Caco-2 (cell line): ENCODE results near the gene CROCC2. TPM values are rescaled to one million over a fixed set of nuclear protein-coding genes. Genes with fewer than 3 reads are reported as not detected.

Source experiments
- BruUV-seq: library from RNA; stranded (reverse); fragments of 400-500 nt; replicated peaks from 2 replicates; lab custom pipeline; 2021; lab: Mats Ljungman, UMichigan
- CTCF ChIA-PET: fragments of 300-600 bp; sonication (Branson Sonifier 250); formaldehyde crosslinking; loops from one replicate; lab custom pipeline; 2022; ENCODE audit warnings: antibody characterized with exemption; lab: Charles Lee
- POLR2A ChIA-PET: fragments of 300-600 bp; sonication (Branson Sonifier 250); formaldehyde crosslinking; loops from one replicate; lab custom pipeline; 2022; ENCODE audit warnings: antibody characterized with exemption; lab: Charles Lee
- DNase-seq, 2 experiments: peaks; one replicate each; pipeline versions ENCODE4 v3.0.0 to v3.0.0-alpha.2; 2020 to 2022
- H3K27me3 ChIP-seq: replicated peaks from 2 replicates; pipeline ENCODE4 v1.6.0; 2011; ENCODE audit warnings: low read length; ENCODE audit not compliant: control insufficient read depth, insufficient read depth
- H3K36me3 ChIP-seq: 2 replicates; pipeline ENCODE4 v1.5.1; 2011; ENCODE audit warnings: low read length; ENCODE audit not compliant: control insufficient read depth, insufficient read depth
- H3K4me1 ChIP-seq: fragments of 250-450 bp; sonication (Bioruptor Pico); 2 replicates; pipeline ENCODE4 v1.5.1; 2020; ENCODE audit warnings: mild to moderate bottlenecking
- H3K4me3 ChIP-seq: 2 replicates; pipeline ENCODE4 v1.5.1; 2011; ENCODE audit warnings: low read depth, mild to moderate bottlenecking, control low read depth, low read length
- H3K9me3 ChIP-seq: fragments of 250-450 bp; sonication (Bioruptor Pico); 2 replicates; pipeline ENCODE4 v1.5.1; 2020; ENCODE audit warnings: mild to moderate bottlenecking, moderate library complexity
- H3K27ac Mint-ChIP-seq: one replicate; pipeline ENCODE4 v1.8.0; 2022; ENCODE audit warnings: mixed read lengths; ENCODE audit not compliant: unreplicated experiment
- H3K27me3 Mint-ChIP-seq: one replicate; pipeline ENCODE4 v1.8.0; 2022; ENCODE audit warnings: mixed read lengths; ENCODE audit not compliant: insufficient read depth, unreplicated experiment
- H3K36me3 Mint-ChIP-seq: one replicate; pipeline ENCODE4 v1.8.0; 2022; ENCODE audit warnings: mild to moderate bottlenecking, mixed read lengths; ENCODE audit not compliant: insufficient read depth, unreplicated experiment
- H3K4me1 Mint-ChIP-seq: one replicate; pipeline ENCODE4 v1.8.0; 2022; ENCODE audit warnings: low read depth, mixed read lengths; ENCODE audit not compliant: unreplicated experiment
- H3K4me3 Mint-ChIP-seq: one replicate; pipeline ENCODE4 v1.8.0; 2022; ENCODE audit warnings: mild to moderate bottlenecking, moderate library complexity, mixed read lengths; ENCODE audit not compliant: unreplicated experiment
- H3K9me3 Mint-ChIP-seq: one replicate; pipeline ENCODE4 v1.8.0; 2022; ENCODE audit warnings: mixed read lengths; ENCODE audit not compliant: unreplicated experiment
- intact Hi-C: fragments of 100-400 bp; cut with micrococcal nuclease; formaldehyde crosslinking; loops from one replicate; pipeline ENCODE4 v1.10.0; 2022; ENCODE audit not compliant: unreplicated experiment
- total RNA-seq: library from RNA; stranded (reverse); gene quantifications from 2 replicates; pipeline ENCODE4 v1.2.3, GENCODE V29; 2022
- TF ChIP-seq, protein P1 (sequence below), 2 experiments: fragments of 200-600 bp in 1 of 2; IDR thresholded peaks; 1 replicate in 1 of 2; 2 replicates in 1 of 2; pipeline versions ENCODE4 v1.5.1 to v1.8.0; 2011 to 2022; ENCODE audit warnings: antibody characterized with exemption in 1 of 2, control low read depth in 1 of 2, inconsistent platforms in 1 of 2, low read depth in 1 of 2, low read length in 1 of 2, mild to moderate bottlenecking in 1 of 2, moderate library complexity in 1 of 2; ENCODE audit not compliant: insufficient read depth in 1 of 2, severe bottlenecking in 1 of 2, unreplicated experiment in 1 of 2

CROCC2 gene
- total RNA-seq, 1 experiment from 2014 or later: not detected

DNA sequence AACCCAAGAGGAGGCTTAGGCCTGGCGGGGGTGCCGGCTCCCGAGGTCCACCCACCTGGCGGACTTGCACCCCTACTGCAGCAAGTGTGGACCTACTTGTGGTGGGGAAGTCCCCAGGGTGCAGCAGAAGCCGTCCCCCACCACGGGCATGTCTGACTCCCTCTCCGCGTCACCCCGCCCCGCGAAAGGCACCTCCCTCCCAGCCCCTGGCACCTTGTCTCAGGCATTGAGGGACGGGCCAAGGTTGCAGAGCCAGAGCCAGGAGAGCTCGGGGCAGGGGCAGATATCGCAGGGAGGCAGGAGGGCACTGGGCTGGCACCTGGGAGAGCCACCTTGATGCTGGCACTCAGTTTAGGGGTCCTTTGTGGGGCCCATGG, 19.0 kb downstream of the CROCC2 start:
- BruUV-seq: no TSS peak
- Mint-ChIP-seq H3K27me3 (peaks cover 4% of the 10 kb centered on the region), H3K4me1 (no peaks in the 10 kb centered on the region), H3K9me3 (no peaks in the 10 kb centered on the region), H3K4me3 (no peak overlapping the region), H3K27ac (no peak overlapping the region), H3K36me3 (no peaks in the 10 kb centered on the region)
- H3K27me3 ChIP-seq: no peaks in the 10 kb centered on the region
- peak in 1 of 2 experiments; percentile 17 for DNase-seq
- H3K9me3 ChIP-seq: no peaks in the 10 kb centered on the region
- intact Hi-C loops: no loop called here
- H3K4me1 ChIP-seq: no peaks in the 10 kb centered on the region
- POLR2A ChIA-PET: no interaction called here
- TF ChIP-seq, protein P1, sequence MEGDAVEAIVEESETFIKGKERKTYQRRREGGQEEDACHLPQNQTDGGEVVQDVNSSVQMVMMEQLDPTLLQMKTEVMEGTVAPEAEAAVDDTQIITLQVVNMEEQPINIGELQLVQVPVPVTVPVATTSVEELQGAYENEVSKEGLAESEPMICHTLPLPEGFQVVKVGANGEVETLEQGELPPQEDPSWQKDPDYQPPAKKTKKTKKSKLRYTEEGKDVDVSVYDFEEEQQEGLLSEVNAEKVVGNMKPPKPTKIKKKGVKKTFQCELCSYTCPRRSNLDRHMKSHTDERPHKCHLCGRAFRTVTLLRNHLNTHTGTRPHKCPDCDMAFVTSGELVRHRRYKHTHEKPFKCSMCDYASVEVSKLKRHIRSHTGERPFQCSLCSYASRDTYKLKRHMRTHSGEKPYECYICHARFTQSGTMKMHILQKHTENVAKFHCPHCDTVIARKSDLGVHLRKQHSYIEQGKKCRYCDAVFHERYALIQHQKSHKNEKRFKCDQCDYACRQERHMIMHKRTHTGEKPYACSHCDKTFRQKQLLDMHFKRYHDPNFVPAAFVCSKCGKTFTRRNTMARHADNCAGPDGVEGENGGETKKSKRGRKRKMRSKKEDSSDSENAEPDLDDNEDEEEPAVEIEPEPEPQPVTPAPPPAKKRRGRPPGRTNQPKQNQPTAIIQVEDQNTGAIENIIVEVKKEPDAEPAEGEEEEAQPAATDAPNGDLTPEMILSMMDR (IDR thresholded peaks at IDR 0.05; ENCODE audit: insufficient read depth in 1 of 2, low read depth in 1 of 2, low read length in 1 of 2, severe bottlenecking in 1 of 2, unreplicated experiment in 1 of 2): no peak
- H3K36me3 ChIP-seq: no peaks in the 10 kb centered on the region
- no peak overlapping the region for H3K4me3 ChIP-seq
- CTCF ChIA-PET: no interaction called here

DNA sequence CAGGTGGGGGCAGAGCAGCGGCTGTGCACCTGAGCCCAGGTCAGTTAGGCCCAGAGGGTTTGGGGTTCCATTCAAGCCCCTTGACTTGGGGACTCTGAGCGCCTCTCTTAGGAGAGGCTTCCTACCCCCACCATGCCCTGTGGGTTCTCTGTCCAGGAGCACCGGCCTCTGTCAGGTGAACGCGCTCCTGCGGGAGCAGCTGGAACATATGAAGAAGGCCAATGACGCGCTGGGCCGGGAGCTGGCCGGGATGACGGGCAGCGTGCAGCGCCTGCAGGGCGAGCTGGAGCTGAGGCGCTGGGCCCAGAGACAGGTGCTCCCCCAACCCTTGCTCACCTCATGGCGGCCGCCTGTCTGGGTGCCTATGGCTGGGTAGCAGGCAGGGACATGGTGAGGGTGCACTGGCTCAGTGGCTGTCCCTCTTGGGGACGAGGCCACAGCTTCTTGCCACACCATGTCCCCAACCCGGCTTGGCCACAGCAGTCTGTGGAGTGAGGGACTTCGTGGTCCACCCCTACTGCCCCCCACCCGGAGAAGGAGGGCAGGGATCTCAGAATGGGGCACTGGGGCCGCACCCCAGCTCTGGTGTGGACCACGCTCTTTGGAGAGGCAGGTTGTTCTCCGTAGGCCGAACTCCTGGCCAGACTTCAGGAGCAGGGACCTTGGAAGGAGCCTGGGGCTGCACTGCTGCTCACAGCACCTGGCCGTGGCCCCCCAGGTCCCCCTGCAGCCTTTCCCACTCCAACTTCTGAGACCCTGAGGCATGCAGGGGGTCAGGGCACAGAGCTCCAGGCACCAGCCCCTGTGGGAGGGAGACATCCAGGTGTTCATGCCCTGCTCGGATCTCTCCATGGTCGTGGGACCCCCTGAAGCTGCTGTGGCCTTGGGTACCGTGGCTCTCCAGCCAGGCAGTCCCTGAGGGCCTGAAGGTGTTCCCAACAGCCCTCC, 19.7 kb downstream of the CROCC2 start:
- POLR2A ChIA-PET: no interaction called here
- Histone ChIP-seq H3K4me3 (no peak overlapping the region), H3K27me3 (no peaks in the 10 kb centered on the region), H3K9me3 (no peaks in the 10 kb centered on the region), H3K4me1 (no peaks in the 10 kb centered on the region), H3K36me3 (no peaks in the 10 kb centered on the region)
- no TSS peak for BruUV-seq
- intact Hi-C loops: no loop called here
- TF ChIP-seq, protein P1 (IDR thresholded peaks at IDR 0.05; ENCODE audit: insufficient read depth in 1 of 2, low read depth in 1 of 2, low read length in 1 of 2, severe bottlenecking in 1 of 2, unreplicated experiment in 1 of 2): no peak
- Mint-ChIP-seq H3K4me1 (no peaks in the 10 kb centered on the region), H3K27me3 (peaks cover 4% of the 10 kb centered on the region), H3K27ac (no peak overlapping the region), H3K9me3 (no peaks in the 10 kb centered on the region), H3K4me3 (no peak overlapping the region), H3K36me3 (no peaks in the 10 kb centered on the region)
- DNase-seq: peak in 1 of 2 experiments; percentile 25
- CTCF ChIA-PET: no interaction called here

DNA sequence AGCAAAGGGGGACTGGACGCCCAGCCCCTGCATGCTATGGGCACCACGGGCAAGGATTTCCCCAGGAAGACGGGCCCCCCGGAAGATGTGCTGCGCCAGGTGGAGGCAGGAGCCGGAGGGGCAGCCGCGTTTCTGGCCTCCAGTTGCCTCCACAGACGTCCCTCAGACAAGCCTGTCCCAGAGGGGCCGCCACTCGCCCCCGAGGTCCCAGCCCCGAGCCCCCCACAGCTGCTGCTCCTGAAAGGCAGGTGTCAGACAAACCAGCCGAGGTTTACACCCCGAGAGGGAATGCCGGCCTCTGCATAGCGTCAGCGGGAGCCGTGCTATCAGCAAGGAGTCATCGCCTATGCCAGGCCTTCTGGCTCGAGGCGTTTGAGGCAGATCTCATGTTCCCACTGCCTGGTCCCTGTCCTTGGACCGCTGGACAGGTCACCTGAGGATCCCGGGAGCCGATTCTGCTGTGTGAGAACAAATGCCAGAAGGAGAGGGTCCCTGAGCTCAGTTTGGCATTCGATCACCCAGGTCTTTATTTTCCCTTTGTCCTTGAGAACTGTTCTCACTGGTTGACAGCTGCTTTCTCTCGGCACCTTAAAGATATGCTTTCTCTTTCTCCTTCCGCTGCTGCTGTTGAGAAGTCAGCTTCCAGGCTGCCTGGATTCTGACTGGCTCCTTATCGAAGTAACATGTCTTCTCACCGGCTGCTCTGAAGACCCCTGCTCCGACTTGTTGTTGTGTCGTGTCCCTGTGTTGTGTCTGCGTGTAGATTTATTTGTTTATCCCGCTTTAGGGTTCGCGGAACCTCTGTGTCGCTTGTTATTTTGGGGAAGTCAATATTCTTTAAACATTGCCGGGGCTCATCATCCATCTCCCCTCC, 20.6 kb downstream of the CROCC2 start:
- Histone ChIP-seq H3K27me3 (no peaks in the 10 kb centered on the region), H3K9me3 (no peaks in the 10 kb centered on the region), H3K36me3 (no peaks in the 10 kb centered on the region), H3K4me1 (no peaks in the 10 kb centered on the region), H3K4me3 (no peak overlapping the region)
- H3K27ac Mint-ChIP-seq: no peak overlapping the region
- no peaks in the 10 kb centered on the region for H3K9me3 Mint-ChIP-seq
- TF ChIP-seq, protein P1 (IDR thresholded peaks at IDR 0.05; ENCODE audit: insufficient read depth in 1 of 2, low read depth in 1 of 2, low read length in 1 of 2, severe bottlenecking in 1 of 2, unreplicated experiment in 1 of 2): no peak
- peaks cover 4% of the 10 kb centered on the region for H3K27me3 Mint-ChIP-seq
- no peaks in the 10 kb centered on the region for H3K36me3 Mint-ChIP-seq
- CTCF ChIA-PET: interaction anchor here (1.0 kb wide), 1 partner anchor 12 kb away, joined by 3 read pairs; no protein-coding TSS in a partner anchor
- POLR2A ChIA-PET: no interaction called here
- intact Hi-C loops: no loop called here
- BruUV-seq: no TSS peak
- H3K4me3 Mint-ChIP-seq: no peak overlapping the region
- DNase-seq: peak in 1 of 2 experiments; percentile 34
- H3K4me1 Mint-ChIP-seq: no peaks in the 10 kb centered on the region
